GM23338 (cell line): ENCODE data around the gene ALDH1A1. TPM values are rescaled to one million over a fixed set of nuclear protein-coding genes. Genes with fewer than 3 reads are reported as not detected.

Experiments used
- ATAC-seq: fragments of 200-7000 bp; cut with Tn5 transposase; 3 replicates; pipeline ENCODE4 v1.9.1; 2020
- DNase-seq: peaks from one replicate; pipeline ENCODE4 v3.0.0-alpha.2; 2015; ENCODE audit warnings: low spot score
- H2AFZ ChIP-seq: fragments of 200-600 bp; sonication (generic); 2 replicates; pipeline ENCODE4 v1.8.0; 2016; ENCODE audit warnings: antibody characterized with exemption, mild to moderate bottlenecking, moderate library complexity
- H3F3A ChIP-seq: fragments of 200-600 bp; sonication (generic); replicated peaks from 2 replicates; pipeline ENCODE4 v1.8.0; 2017; ENCODE audit warnings: antibody characterized with exemption, mixed run types, low read depth
- H3K27ac ChIP-seq: fragments of 200-600 bp; sonication (generic); 2 replicates; pipeline ENCODE4 v1.6.1; 2016; ENCODE audit warnings: low read depth
- H3K27me3 ChIP-seq: fragments of 200-600 bp; sonication (generic); 2 replicates; pipeline ENCODE4 v1.8.0; 2016; ENCODE audit warnings: mild to moderate bottlenecking, mixed run types, moderate library complexity; ENCODE audit not compliant: insufficient read depth
- H3K36me3 ChIP-seq: fragments of 200-600 bp; sonication (generic); 2 replicates; pipeline ENCODE4 v1.8.0; 2016; ENCODE audit warnings: mild to moderate bottlenecking; ENCODE audit not compliant: insufficient read depth
- H3K4me1 ChIP-seq: fragments of 200-600 bp; sonication (generic); 2 replicates; pipeline ENCODE4 v1.8.0; 2016; ENCODE audit warnings: mild to moderate bottlenecking, moderate library complexity; ENCODE audit not compliant: insufficient read depth
- H3K4me2 ChIP-seq: fragments of 200-600 bp; sonication (generic); 2 replicates; pipeline ENCODE4 v1.7.1; 2017; ENCODE audit warnings: mixed run types
- H3K4me3 ChIP-seq: fragments of 200-600 bp; sonication (generic); 2 replicates; pipeline ENCODE4 v1.6.1; 2016; ENCODE audit warnings: mixed run types
- H3K79me2 ChIP-seq: fragments of 200-600 bp; sonication (generic); replicated peaks from 2 replicates; pipeline ENCODE4 v1.8.0; 2017; ENCODE audit warnings: mild to moderate bottlenecking; ENCODE audit not compliant: insufficient read depth
- H3K9me2 ChIP-seq: fragments of 200-600 bp; sonication (generic); 2 replicates; pipeline ENCODE4 v1.8.0; 2017; ENCODE audit not compliant: insufficient read depth
- H4K20me1 ChIP-seq: fragments of 200-600 bp; sonication (generic); replicated peaks from 2 replicates; pipeline ENCODE4 v1.8.0; 2017; ENCODE audit warnings: mild to moderate bottlenecking; ENCODE audit not compliant: insufficient read depth
- H3K27ac Mint-ChIP-seq: 2 replicates; pipeline ENCODE4 v1.8.0; 2020; ENCODE audit warnings: inconsistent platforms, mild to moderate bottlenecking, moderate library complexity, mixed read lengths
- H3K27me3 Mint-ChIP-seq: 3 replicates; pipeline ENCODE4 v1.8.0; 2022; ENCODE audit warnings: low read depth, mild to moderate bottlenecking, moderate library complexity, mixed read lengths, inconsistent platforms; ENCODE audit not compliant: insufficient read depth, poor library complexity
- H3K36me3 Mint-ChIP-seq: 3 replicates; pipeline ENCODE4 v1.8.0; 2021; ENCODE audit warnings: low read depth, mild to moderate bottlenecking, inconsistent platforms, moderate library complexity, mixed read lengths
- H3K4me1 Mint-ChIP-seq: 3 replicates; pipeline ENCODE4 v1.8.0; 2020; ENCODE audit warnings: mild to moderate bottlenecking, inconsistent platforms, mixed read lengths
- H3K4me3 Mint-ChIP-seq: 3 replicates; pipeline ENCODE4 v1.8.0; 2021; ENCODE audit warnings: moderate library complexity, mild to moderate bottlenecking, inconsistent platforms, mixed read lengths
- H3K9me3 Mint-ChIP-seq: 3 replicates; pipeline ENCODE4 v1.8.0; 2020; ENCODE audit warnings: moderate library complexity, mild to moderate bottlenecking, inconsistent platforms, mixed read lengths
- ETS1 ChIP-seq: IDR thresholded peaks from 2 replicates; pipeline ENCODE4 v1.6.1; 2016; ENCODE audit warnings: antibody characterized with exemption
- EZH2phosphoT487 ChIP-seq: fragments of 200-600 bp; sonication (generic); IDR thresholded peaks from one replicate; pipeline ENCODE4 v1.8.1; 2018; ENCODE audit warnings: antibody characterized with exemption; ENCODE audit not compliant: unreplicated experiment
- JUNB ChIP-seq: IDR thresholded peaks from one replicate; pipeline ENCODE4 v1.6.1; 2016; ENCODE audit warnings: antibody characterized with exemption; ENCODE audit not compliant: unreplicated experiment
- POLR2AphosphoS5 ChIP-seq: IDR thresholded peaks from 2 replicates; pipeline ENCODE4 v1.6.1; 2016; ENCODE audit warnings: antibody characterized with exemption, low read depth
- STAT1 ChIP-seq: IDR thresholded peaks from one replicate; pipeline ENCODE4 v1.6.1; 2016; ENCODE audit warnings: antibody characterized with exemption; ENCODE audit not compliant: unreplicated experiment
- ZNF114 ChIP-seq: fragments of 250-450 bp; sonication (Bioruptor Pico); IDR thresholded peaks from 2 replicates; pipeline ENCODE4 v1.5.0; 2020; ENCODE audit warnings: mild to moderate bottlenecking, moderate library complexity
- ZNF331 ChIP-seq: fragments of 250-450 bp; sonication (Bioruptor Pico); IDR thresholded peaks from 2 replicates; pipeline ENCODE4 v1.5.0; 2020; ENCODE audit warnings: low read depth, mild to moderate bottlenecking, moderate library complexity
- ZNF462 ChIP-seq: fragments of 250-450 bp; sonication (Bioruptor Pico); IDR thresholded peaks from 2 replicates; pipeline ENCODE4 v1.5.0; 2020; ENCODE audit warnings: mild to moderate bottlenecking, moderate library complexity
- polyA plus RNA-seq: library from polyadenylated mRNA; unstranded; fragments of >200 nt; fragmentation: Nextera tagmentation; extraction: Ambion mirVana; gene quantifications from 2 replicates; pipeline ENCODE4 v1.2.1, GENCODE V29; 2016
- total RNA-seq: library from RNA; depleted of rRNA; stranded (reverse); fragments of >200 nt; shearing (Covaris generic); gene quantifications from 2 replicates; pipeline ENCODE4 v1.2.3, GENCODE V29; 2014
- TF ChIP-seq, protein P1 (sequence below): IDR thresholded peaks from one replicate; pipeline ENCODE4 v1.6.1; 2018; ENCODE audit warnings: antibody characterized with exemption; ENCODE audit not compliant: unreplicated experiment
- TF ChIP-seq, protein P2 (sequence below), 2 experiments: fragments of 200-600 bp in 1 of 2; sonication (generic) in 1 of 2; conservative IDR thresholded peaks; 2 replicates each; pipeline versions ENCODE4 v1.5.1 to v1.6.1; 2016 to 2017; ENCODE audit warnings: antibody characterized with exemption in 2 of 2, low read depth in 2 of 2, mild to moderate bottlenecking in 2 of 2, moderate library complexity in 1 of 2

Gene ALDH1A1
- total and polyA plus RNA-seq, 2 experiments from 2014 or later: 2.1 to 3.4 TPM

DNA sequence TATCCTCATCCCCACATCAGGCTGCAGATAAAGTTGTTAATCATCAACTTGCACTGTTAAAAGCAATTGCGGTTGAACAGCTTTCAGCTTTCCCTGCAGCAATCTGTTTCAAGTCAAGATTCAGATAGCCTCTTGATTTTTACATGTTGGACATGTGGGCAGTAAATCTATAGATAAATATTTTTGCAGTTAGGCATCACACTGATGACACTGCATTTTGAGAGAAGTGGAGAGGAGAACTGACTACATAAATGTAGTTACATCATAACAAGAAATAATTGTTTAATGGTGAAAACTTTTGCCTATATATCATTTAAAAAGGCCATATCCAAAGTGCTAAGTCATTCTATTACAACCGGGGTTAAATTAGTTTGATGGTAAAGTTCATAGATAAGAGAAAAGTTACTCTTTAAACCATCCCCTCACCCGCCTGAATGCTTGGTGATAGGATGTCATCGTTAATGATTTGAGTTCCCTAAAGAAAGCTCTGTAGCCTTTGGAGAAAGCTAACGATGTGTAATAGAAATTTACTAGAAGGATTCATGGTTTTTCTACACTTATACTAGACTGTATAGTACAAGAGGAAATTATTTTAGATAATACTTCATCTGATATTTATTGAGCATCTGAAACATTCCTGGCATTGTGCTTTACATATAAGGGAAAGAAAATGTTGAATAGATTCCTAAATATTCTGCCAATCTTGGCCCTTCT, 30.8 kb upstream of the ALDH1A1 start:
- peaks cover 7% of the 10 kb centered on the region; the same call in 1 of the 2 replicates for H3K4me1 ChIP-seq
- no peak overlapping the region for H3K4me3 ChIP-seq
- no peaks in the 10 kb centered on the region for H3K36me3 ChIP-seq
- Mint-ChIP-seq H3K36me3 (no peaks in the 10 kb centered on the region), H3K27ac (no peak overlapping the region; the same call in 1 of the 2 replicates), H3K27me3 (no peaks in the 10 kb centered on the region), H3K4me1 (peaks cover 5% of the 10 kb centered on the region), H3K4me3 (no peak overlapping the region), H3K9me3 (no peaks in the 10 kb centered on the region)
- no peaks in the 10 kb centered on the region for H3K79me2 ChIP-seq
- H3K9me2 ChIP-seq: no peaks in the 10 kb centered on the region
- H3K4me2 ChIP-seq: no peak overlapping the region
- no peaks in the 10 kb centered on the region for H4K20me1 ChIP-seq
- DNase-seq (no peak), ATAC-seq (no peak)
- no peaks in the 10 kb centered on the region for H3K27me3 ChIP-seq
- no peak overlapping the region for H2AFZ ChIP-seq
- TF ChIP-seq STAT1 (no peak), ZNF462 (CRISPR knock-in tag) (no peak), EZH2phosphoT487 (no peak), ETS1 (no peak), ZNF331 (no peak), JUNB (no peak), ZNF114 (CRISPR knock-in tag) (no peak), POLR2AphosphoS5 (no peak)
- TF ChIP-seq, protein P1, sequence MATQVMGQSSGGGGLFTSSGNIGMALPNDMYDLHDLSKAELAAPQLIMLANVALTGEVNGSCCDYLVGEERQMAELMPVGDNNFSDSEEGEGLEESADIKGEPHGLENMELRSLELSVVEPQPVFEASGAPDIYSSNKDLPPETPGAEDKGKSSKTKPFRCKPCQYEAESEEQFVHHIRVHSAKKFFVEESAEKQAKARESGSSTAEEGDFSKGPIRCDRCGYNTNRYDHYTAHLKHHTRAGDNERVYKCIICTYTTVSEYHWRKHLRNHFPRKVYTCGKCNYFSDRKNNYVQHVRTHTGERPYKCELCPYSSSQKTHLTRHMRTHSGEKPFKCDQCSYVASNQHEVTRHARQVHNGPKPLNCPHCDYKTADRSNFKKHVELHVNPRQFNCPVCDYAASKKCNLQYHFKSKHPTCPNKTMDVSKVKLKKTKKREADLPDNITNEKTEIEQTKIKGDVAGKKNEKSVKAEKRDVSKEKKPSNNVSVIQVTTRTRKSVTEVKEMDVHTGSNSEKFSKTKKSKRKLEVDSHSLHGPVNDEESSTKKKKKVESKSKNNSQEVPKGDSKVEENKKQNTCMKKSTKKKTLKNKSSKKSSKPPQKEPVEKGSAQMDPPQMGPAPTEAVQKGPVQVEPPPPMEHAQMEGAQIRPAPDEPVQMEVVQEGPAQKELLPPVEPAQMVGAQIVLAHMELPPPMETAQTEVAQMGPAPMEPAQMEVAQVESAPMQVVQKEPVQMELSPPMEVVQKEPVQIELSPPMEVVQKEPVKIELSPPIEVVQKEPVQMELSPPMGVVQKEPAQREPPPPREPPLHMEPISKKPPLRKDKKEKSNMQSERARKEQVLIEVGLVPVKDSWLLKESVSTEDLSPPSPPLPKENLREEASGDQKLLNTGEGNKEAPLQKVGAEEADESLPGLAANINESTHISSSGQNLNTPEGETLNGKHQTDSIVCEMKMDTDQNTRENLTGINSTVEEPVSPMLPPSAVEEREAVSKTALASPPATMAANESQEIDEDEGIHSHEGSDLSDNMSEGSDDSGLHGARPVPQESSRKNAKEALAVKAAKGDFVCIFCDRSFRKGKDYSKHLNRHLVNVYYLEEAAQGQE: no peak
- TF ChIP-seq, protein P2, sequence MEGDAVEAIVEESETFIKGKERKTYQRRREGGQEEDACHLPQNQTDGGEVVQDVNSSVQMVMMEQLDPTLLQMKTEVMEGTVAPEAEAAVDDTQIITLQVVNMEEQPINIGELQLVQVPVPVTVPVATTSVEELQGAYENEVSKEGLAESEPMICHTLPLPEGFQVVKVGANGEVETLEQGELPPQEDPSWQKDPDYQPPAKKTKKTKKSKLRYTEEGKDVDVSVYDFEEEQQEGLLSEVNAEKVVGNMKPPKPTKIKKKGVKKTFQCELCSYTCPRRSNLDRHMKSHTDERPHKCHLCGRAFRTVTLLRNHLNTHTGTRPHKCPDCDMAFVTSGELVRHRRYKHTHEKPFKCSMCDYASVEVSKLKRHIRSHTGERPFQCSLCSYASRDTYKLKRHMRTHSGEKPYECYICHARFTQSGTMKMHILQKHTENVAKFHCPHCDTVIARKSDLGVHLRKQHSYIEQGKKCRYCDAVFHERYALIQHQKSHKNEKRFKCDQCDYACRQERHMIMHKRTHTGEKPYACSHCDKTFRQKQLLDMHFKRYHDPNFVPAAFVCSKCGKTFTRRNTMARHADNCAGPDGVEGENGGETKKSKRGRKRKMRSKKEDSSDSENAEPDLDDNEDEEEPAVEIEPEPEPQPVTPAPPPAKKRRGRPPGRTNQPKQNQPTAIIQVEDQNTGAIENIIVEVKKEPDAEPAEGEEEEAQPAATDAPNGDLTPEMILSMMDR (conservative IDR thresholded peaks at IDR 0.05; ENCODE audit: low read depth in 2 of 2): no peak
- H3F3A ChIP-seq: no peaks in the 10 kb centered on the region
- no peak overlapping the region for H3K27ac ChIP-seq
